Activated CD4-positive, alpha-beta T cell treated with anti-CD3 and anti-CD28 coated beads, Interleukin-2, amount 10 ng/mL, durations not matched to agents 7 days and 5 days (primary cell): ENCODE results near the gene MYO5C. TPM values are rescaled to one million over a fixed set of nuclear protein-coding genes. Genes with fewer than 3 reads are reported as not detected.

Experiments
- CTCF ChIA-PET: fragments of 350-600 bp; sonication (Branson Sonifier 250); formaldehyde crosslinking; loops from one replicate; lab custom pipeline; 2021; ENCODE audit warnings: antibody characterized with exemption; lab: Charles Lee
- POLR2A ChIA-PET: fragments of 350-600 bp; sonication (Branson Sonifier 250); formaldehyde crosslinking; loops from one replicate; lab custom pipeline; 2021; ENCODE audit warnings: antibody characterized with exemption; lab: Charles Lee
- DNase-seq: peaks from one replicate; pipeline ENCODE4 v3.0.0-alpha.2; 2020
- H3K27ac Mint-ChIP-seq: one replicate; pipeline ENCODE4 v1.8.0; 2021; ENCODE audit warnings: mild to moderate bottlenecking, moderate library complexity, mixed read lengths
- H3K27me3 Mint-ChIP-seq: one replicate; pipeline ENCODE4 v1.8.0; 2021; ENCODE audit warnings: mixed read lengths
- H3K36me3 Mint-ChIP-seq: one replicate; pipeline ENCODE4 v1.8.0; 2021; ENCODE audit warnings: low read depth, mixed read lengths
- H3K4me1 Mint-ChIP-seq: one replicate; pipeline ENCODE4 v1.8.0; 2021; ENCODE audit warnings: mixed read lengths
- H3K4me3 Mint-ChIP-seq: one replicate; pipeline ENCODE4 v1.8.0; 2021; ENCODE audit warnings: mild to moderate bottlenecking, moderate library complexity, mixed read lengths
- H3K9me3 Mint-ChIP-seq: one replicate; pipeline ENCODE4 v1.8.0; 2021; ENCODE audit warnings: mixed read lengths
- microRNA-seq: library from miRNA; unstranded; fragments of <30 nt; microRNA quantifications from one replicate; pipeline ENCODE4 v1.2.0, GENCODE V29; 2021; ENCODE audit warnings: borderline microRNAs expressed, borderline replicate concordance
- total RNA-seq, 2 experiments: library from RNA; stranded (reverse); gene quantifications; one replicate each; pipeline ENCODE4 v1.2.3, GENCODE V29; 2021

The MYO5C gene
- total RNA-seq, 2 experiments from 2014 or later = 2.4 to 2.8 TPM

DNA sequence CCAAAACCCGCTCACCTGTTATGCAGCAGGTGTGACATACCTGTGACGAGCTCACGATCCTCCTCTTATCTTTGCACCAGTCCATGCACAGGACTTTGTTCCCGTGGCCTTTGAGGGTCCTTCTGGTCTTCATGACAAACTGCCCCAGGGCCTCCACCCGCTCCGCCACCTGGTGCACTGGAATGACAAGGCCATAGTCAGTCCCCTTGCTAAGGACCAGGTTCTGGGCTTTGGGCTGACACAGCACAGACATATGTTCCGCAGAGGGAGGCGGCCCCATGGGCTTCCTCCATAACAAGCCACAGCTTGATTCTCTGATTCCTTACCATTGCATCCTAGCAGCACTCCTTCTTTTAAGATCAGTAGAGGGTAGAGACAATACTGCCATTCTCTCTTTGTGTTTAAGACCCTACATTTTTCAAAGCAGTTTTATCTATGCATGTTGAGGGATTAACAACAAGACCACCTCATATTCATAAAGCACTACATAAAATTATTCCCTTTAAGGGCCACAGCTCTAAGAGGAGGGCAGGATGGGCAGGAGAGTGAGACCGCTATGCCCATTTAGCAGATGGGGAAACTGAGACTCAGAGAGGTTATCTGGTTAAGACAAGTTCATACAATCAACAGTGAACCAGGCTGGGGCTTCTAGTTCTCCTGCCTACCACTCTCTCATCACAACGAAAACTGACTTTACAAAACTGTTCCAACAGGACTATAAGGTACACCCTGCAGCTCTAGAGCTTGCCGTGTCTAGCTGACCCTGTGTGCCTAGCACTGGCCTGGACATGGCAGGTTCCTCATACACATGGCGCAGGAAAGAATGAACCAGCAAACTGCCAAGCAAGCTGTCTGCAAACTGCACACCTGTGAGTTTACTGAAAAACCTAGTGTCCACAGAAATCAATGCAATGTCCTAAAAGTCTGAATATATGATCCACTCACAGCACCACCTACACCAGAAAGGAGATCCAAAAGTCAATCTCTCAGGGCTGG lies 141.4 kb downstream of the MYO5C start:
- peaks cover 3% of the 10 kb centered on the region for H3K4me1 Mint-ChIP-seq
- DNase-seq = no peak
- POLR2A ChIA-PET = no interaction called here
- H3K9me3 Mint-ChIP-seq = no peaks in the 10 kb centered on the region
- H3K4me3 Mint-ChIP-seq = no peak overlapping the region
- CTCF ChIA-PET = interaction anchor here (1.4 to 1.5 kb wide), 2 partner anchors 10 to 17 kb away, joined by 4 to 5 read pairs; no protein-coding TSS in a partner anchor
- H3K27me3 Mint-ChIP-seq = no peaks in the 10 kb centered on the region
- H3K27ac Mint-ChIP-seq = no peak overlapping the region
- H3K36me3 Mint-ChIP-seq = peaks cover 10% of the 10 kb centered on the region

DNA sequence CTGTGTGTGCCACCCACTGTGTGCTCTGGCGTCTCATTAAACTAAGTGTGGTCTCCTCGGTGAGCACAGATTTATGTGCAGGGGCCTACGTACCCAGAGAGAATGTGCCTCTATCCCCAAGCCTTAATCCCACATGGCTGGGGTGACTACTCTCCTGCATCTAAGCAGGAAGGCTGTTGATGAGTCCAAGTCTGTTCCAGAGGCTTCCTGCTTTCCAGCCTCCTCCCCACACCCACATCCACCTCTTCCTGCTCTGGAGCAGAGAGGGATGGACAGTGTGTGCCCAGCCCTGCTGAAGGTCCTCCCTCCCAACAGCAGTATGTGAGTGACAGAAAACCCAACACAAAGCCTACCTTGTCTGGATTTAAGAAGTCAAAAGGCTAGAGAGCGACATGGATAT lies 144.3 kb downstream of the MYO5C start:
- Mint-ChIP-seq H3K27me3 (no peaks in the 10 kb centered on the region), H3K4me3 (no peak overlapping the region), H3K36me3 (peaks cover 23% of the 10 kb centered on the region), H3K9me3 (peaks cover under 1% of the 10 kb centered on the region), H3K27ac (no peak overlapping the region), H3K4me1 (peaks cover 3% of the 10 kb centered on the region)
- ChIA-PET CTCF (interaction anchor here (1.3 kb wide), 1 partner anchor 57 kb away, joined by 3 read pairs; no protein-coding TSS in a partner anchor), POLR2A (no interaction called here)
- no peak for DNase-seq

DNA sequence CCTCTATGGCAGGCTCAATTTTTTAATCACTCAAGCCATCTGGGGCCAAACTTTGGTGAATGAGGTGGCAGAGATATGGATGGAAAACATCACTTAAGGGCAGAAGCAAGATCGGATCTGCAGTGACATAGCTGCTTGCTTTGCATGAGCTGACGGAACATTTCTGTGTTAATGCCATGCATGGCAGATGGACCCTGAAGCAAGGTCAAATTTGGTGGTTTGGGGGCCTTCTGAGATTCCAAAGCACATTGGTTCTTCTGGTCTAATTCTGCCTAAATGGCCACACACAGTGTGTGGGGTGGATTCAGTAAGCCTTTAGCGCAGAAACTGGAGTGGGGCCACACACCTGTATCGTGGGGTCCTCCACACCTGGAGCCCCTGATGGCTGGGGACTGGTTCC lies 144.7 kb downstream of the MYO5C start:
- peaks cover 3% of the 10 kb centered on the region for H3K4me1 Mint-ChIP-seq
- ChIA-PET CTCF (no interaction called here), POLR2A (no interaction called here)
- H3K27me3 Mint-ChIP-seq = no peaks in the 10 kb centered on the region
- peaks cover 25% of the 10 kb centered on the region for H3K36me3 Mint-ChIP-seq
- H3K9me3 Mint-ChIP-seq = peaks cover 2% of the 10 kb centered on the region
- H3K27ac Mint-ChIP-seq = no peak overlapping the region
- no peak for DNase-seq
- no peak overlapping the region for H3K4me3 Mint-ChIP-seq

DNA sequence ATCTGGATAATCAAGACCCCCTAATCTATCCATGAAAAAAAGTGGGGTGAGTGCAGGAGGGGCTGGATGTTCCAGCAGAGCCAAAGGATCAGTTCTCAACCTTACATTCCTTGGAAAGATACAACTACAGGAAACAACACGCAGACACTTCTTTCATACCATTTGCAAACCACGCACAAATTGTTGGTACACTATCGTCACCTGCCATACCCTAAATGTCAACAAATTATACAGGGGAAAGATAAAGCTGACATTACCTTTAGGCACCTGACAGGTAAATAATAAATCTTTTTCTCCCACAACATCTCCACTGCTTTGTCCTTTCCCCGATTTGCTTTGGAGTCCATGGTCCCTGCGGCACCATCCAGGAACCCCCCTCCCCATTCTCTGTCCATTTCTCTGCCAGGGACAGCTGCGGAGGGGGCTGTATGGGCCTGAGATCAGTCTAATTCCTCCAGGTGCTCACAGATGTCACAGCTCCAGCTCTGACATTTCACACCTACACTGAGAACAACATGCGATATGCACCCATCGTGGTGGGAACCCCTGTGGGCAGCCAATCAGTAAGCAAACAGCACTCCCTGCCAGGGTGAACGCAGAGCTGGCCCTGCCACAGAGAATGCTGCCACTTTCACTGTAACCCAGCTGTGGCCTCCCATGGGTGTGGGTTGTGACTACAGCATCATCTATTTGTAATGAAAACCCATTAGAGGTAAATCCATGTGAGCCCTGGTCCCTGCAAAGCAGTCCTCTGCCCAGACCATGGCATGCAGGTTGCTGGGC lies 145.4 kb downstream of the MYO5C start:
- peaks cover 25% of the 10 kb centered on the region for H3K36me3 Mint-ChIP-seq
- CTCF ChIA-PET = no interaction called here
- H3K4me3 Mint-ChIP-seq = no peak overlapping the region
- H3K4me1 Mint-ChIP-seq = peaks cover 2% of the 10 kb centered on the region
- no peaks in the 10 kb centered on the region for H3K27me3 Mint-ChIP-seq
- H3K9me3 Mint-ChIP-seq = peaks cover 2% of the 10 kb centered on the region
- POLR2A ChIA-PET = no interaction called here
- H3K27ac Mint-ChIP-seq = no peak overlapping the region
- DNase-seq = no peak

DNA sequence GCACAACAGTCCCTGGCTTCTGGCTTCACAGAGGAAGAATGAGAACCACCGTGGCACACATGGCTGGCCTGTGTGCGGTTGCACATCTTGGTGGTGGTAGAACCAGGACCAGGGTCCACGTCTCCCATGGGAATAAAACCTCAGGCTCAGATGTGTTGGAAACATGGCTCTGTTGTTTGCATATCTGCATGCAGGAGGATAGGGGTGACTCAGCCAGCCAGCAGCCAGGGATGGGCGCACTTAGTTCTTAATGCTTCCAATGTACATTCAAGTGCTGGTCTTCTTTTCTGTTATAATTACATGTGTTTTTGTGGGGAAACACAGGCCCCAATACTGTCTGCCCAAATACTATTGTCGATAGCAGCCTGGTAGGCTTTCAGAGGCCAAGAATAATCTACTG lies 147.2 kb downstream of the MYO5C start:
- no peaks in the 10 kb centered on the region for H3K4me1 Mint-ChIP-seq
- ChIA-PET POLR2A (no interaction called here), CTCF (no interaction called here)
- no peak overlapping the region for H3K27ac Mint-ChIP-seq
- peaks cover 2% of the 10 kb centered on the region for H3K9me3 Mint-ChIP-seq
- H3K36me3 Mint-ChIP-seq = peaks cover 28% of the 10 kb centered on the region
- H3K4me3 Mint-ChIP-seq = no peak overlapping the region
- no peak for DNase-seq
- no peaks in the 10 kb centered on the region for H3K27me3 Mint-ChIP-seq

DNA sequence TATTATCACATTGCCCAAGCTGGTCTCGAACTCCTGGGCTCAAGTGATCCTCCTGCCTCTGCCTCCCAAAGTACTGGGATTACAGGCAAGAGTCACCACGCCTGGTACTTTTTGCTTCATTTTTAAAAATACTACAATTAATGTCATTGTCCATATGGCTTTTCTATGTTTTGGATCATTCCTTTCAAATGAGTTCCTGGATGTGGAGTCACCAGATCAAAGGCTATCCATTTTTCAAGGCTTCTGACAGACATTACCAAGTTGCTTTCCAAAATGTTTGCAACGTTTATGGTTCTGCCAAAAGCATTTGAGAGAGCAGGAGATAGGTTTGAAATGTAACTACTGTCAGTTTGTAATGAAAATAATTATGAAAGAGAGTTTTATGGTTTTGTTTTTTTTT lies 148.8 kb downstream of the MYO5C start:
- Mint-ChIP-seq H3K27me3 (no peaks in the 10 kb centered on the region), H3K9me3 (peaks cover 2% of the 10 kb centered on the region), H3K36me3 (peaks cover 22% of the 10 kb centered on the region), H3K27ac (no peak overlapping the region), H3K4me3 (no peak overlapping the region), H3K4me1 (no peaks in the 10 kb centered on the region)
- CTCF ChIA-PET = no interaction called here
- POLR2A ChIA-PET = no interaction called here
- no peak for DNase-seq

DNA sequence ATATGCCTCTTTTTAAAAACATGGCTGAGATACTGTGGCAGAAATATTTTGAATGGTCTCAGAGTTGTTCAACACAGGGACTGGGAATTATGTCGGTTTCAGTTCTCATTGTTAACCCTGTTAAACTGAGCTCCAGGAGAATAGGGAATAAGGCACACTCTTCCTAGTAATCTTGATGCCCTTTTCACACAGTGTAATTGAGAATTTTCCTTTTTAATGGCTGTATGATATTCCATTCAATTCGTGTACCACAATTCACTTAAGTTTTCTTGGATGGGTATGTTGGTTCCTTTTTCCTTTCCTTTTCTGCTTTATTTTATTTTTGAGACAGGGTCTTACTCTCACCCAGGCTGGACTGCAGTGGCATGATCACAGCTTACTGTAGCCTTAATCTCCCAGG lies 149.3 kb downstream of the MYO5C start:
- Mint-ChIP-seq H3K36me3 (peaks cover 22% of the 10 kb centered on the region), H3K9me3 (peaks cover 2% of the 10 kb centered on the region), H3K4me3 (no peak overlapping the region), H3K4me1 (no peaks in the 10 kb centered on the region), H3K27me3 (no peaks in the 10 kb centered on the region), H3K27ac (no peak overlapping the region)
- POLR2A ChIA-PET = no interaction called here
- CTCF ChIA-PET = no interaction called here
- no peak for DNase-seq

GRCh38 chr15:52144656-52145178 lies 150.9 kb downstream of the MYO5C start:
- peaks cover 23% of the 10 kb centered on the region for H3K36me3 Mint-ChIP-seq
- DNase-seq = no peak
- H3K4me3 Mint-ChIP-seq = no peak overlapping the region
- CTCF ChIA-PET = interaction anchor here (1.4 to 1.8 kb wide), 2 partner anchors 13 to 83 kb away, joined by 3 to 6 read pairs; no protein-coding TSS in a partner anchor
- H3K9me3 Mint-ChIP-seq = peaks cover 2% of the 10 kb centered on the region
- no peaks in the 10 kb centered on the region for H3K27me3 Mint-ChIP-seq
- H3K27ac Mint-ChIP-seq = no peak overlapping the region
- H3K4me1 Mint-ChIP-seq = peaks cover 3% of the 10 kb centered on the region
- POLR2A ChIA-PET = no interaction called here

DNA sequence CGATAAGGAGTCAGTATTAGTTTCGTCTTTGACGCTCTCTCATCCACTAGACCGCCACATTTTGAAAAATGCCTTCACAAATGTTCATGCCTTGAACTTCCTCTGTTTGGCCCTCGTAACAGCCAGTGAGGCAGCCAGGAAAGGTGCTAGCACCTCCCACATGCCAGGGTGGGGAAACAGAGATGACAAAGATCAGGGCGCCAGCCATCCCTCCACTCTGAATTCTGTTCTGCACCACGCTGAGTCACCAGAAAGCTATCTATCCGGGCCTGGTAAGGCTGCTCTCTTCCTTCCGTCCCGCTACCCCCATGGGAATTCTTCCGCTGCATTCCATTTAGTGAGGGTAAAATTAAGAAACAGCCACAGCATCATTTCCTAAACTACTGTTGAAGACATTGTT lies 151.7 kb downstream of the MYO5C start:
- Mint-ChIP-seq H3K36me3 (peaks cover 25% of the 10 kb centered on the region), H3K4me3 (no peak overlapping the region), H3K27ac (no peak overlapping the region), H3K4me1 (peaks cover 5% of the 10 kb centered on the region), H3K27me3 (no peaks in the 10 kb centered on the region), H3K9me3 (peaks cover 2% of the 10 kb centered on the region)
- ChIA-PET POLR2A (no interaction called here), CTCF (interaction anchor here (1.8 kb wide), 1 partner anchor 14 kb away, joined by 6 read pairs; no protein-coding TSS in a partner anchor)
- DNase-seq = no peak

Small RNA genes lying within 50 kb of the gene (microRNA-seq; reads per million reads assigned to microRNA genes)
- gene MIR1266 = not detected

Other genes with a start within 250 kb of the MYO5C start
- under 1 TPM in 1 of 2 experiments, not detected in 1; 0.27 TPM for gene BCL2L10, start 183.0 kb downstream of the MYO5C start, total RNA-seq
- gene GNB5, start 104.4 kb downstream of the MYO5C start, total RNA-seq = 10 to 100 TPM; 28.5 to 34.2 TPM
- gene MYO5A, start 233.1 kb upstream of the MYO5C start, total RNA-seq = 10 to 100 TPM; 34.0 to 34.5 TPM